Renal cortical epithelial cell (primary cell): ENCODE data around the gene MEN1. TPM values are rescaled to one million over a fixed set of nuclear protein-coding genes. Genes with fewer than 3 reads are reported as not detected.
A peak's percentile ranks its signal among the peaks of the same experiment; 100 is the strongest.

Experiments used
- DNase-seq: peaks from one replicate; pipeline ENCODE4 v3.0.0-alpha.2; 2011; ENCODE audit warnings: low read depth
- total RNA-seq: library from RNA; depleted of rRNA; stranded (reverse); fragments of >200 nt; gene quantifications from 2 replicates; pipeline ENCODE4 v1.2.3, GENCODE V29; 2014

Gene MEN1
- total RNA-seq, 1 donor from 2014 or later = 34.4 TPM

- no peak for DNase-seq
These were observed 8.6 kb downstream of the MEN1 start for GRCh38 chr11:64801561-64802369.

- no peak for DNase-seq
These were observed 9.2 kb downstream of the MEN1 start for GRCh38 chr11:64801158-64801464.

GRCh38 chr11:64800303-64801157 lies 9.8 kb downstream of the MEN1 start:
- DNase-seq = no peak

GRCh38 chr11:64799623-64800302 lies 10.6 kb downstream of the MEN1 start:
- no peak for DNase-seq

GRCh38 chr11:64799256-64799622 lies 11.1 kb downstream of the MEN1 start:
- DNase-seq = no peak

- no peak for DNase-seq
These were observed 13.4 kb downstream of the MEN1 start for GRCh38 chr11:64796757-64797541.

GRCh38 chr11:64796047-64796756 lies 14.1 kb downstream of the MEN1 start:
- DNase-seq = no peak

- DNase-seq = no peak
These were observed 15.8 kb downstream of the MEN1 start for GRCh38 chr11:64794526-64794925.

GRCh38 chr11:64793271-64794160 lies 16.8 kb downstream of the MEN1 start:
- no peak for DNase-seq

- DNase-seq = no peak
These were observed 17.9 kb downstream of the MEN1 start for GRCh38 chr11:64792482-64792881.

GRCh38 chr11:64791781-64792291 lies 18.5 kb downstream of the MEN1 start:
- no peak for DNase-seq

- no peak for DNase-seq
These were observed 19.9 kb downstream of the MEN1 start for GRCh38 chr11:64790205-64791095.

GRCh38 chr11:64789331-64790204 lies 20.8 kb downstream of the MEN1 start:
- DNase-seq = no peak

GRCh38 chr11:64788321-64789215 lies 21.8 kb downstream of the MEN1 start:
- DNase-seq = no peak

- DNase-seq = peak; percentile 28
These were observed 22.6 kb downstream of the MEN1 start for GRCh38 chr11:64787526-64788320.

- no peak for DNase-seq
These were observed 24.0 kb downstream of the MEN1 start for GRCh38 chr11:64786308-64786707.
